ENCODE results near the gene PPP2CA.
"Not testable (repeated sequence)": the region's sequence is repeated elsewhere in the genome, so short reads cannot be mapped to it uniquely, and the experiment has no call there.

Gene PPP2CA

DNA sequence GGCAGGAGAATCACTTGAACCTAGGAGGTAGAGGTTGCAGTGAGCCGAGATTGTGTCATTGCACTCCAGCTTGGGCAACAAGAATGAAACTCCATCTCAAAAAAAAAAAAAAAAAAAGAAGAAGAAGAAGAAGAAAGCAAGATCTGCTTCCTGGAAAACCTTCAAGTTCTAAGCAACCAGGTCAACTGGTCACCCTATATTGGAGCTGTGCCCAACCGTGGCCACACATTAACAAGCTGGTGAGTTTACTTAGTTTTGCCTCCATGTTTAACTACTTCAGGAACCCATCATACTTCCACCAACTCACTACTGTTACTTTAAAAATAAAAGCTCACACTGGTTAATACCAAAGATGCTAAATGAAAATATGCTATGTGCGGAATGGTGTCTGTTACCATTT, 36.8 kb downstream of the PPP2CA start:
- DNase-seq (ENCODE audit: low spot score): peak; percentile 54

DNA sequence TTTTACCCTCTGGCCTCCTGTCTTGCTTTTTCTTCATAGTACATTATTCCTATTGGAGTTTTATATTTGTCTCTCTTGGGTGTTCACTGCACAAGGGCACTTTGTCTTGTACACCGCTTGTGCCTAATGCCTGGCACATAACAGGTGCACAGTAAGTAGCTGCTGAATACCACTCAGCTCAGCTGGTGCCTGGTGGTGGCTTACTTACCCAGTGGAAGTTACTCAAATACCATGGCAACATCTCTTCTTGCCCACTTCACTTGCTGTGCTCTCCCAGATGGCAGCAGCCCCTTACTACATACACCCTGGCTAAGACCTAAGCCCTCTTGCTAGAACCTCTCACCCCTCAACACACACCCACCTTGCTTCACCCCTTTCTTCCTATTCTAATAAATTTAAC, 37.8 kb downstream of the PPP2CA start:
- DNase-seq (ENCODE audit: low spot score): no peak

DNA sequence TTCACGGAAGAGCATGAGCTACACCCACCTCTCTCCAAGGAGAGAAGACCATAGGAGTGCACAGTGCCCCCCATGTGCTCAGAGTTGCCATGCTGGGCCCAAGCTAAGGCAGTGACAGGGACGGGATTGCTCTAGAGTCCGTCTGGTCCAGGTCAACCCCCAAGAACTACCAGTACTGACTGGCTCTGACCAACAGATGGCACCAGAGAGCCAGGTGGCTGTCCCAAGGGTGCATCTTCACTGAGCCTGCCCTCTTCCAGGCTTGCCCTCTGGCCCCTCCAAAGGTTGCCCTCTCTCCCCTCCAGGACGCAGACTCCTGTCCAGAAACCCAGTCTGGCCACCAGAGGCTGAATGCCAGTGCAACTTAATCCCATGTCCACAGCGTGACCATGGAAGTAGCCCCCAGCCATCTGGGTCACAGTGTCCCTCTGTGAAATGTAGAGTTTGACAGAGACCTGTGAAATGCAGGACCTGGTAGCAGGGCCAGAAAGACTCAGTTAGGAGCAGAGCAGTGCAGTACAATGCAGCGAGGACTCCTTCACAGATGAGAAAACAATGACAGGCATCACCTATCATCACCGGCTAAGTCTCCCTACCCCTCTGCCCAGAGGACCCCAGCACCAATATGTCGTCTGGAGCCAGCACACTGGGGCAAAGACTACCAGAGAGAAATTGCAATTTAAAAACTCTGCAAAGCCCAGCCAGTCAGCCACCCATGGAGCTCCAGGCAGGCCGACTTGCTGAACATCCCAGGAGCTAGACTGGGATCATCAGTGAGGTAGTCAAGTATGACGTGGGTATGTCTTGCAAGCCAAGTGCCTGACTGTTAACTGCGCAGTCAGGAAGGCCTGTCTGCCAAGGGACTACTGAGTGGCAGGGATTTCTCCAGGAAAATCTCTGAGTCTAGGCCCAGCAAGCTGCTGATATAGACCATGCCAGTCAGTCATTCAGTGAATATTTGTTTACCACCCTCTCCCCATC, 41.4 kb downstream of the PPP2CA start:
- peak; percentile 70 for DNase-seq (ENCODE audit: low spot score)

DNA sequence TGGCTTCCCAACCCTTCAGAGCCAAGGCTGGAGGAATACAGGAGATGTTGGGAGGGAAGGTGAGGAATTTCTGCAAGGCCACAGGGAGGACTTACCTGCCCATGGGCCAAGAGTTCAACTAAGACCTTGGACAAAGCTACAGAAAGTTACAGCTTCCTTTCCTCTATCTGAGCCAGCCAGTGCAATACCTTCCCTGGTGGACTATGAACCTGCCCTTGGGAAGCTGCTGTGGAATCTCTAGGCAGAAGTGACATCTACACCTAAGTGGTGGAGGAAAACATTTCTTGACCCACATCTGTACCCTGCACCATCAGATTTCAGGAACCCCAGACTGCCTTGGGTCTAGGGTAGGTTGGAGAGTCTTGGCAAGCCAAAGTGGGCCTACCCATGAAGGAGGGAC, 42.4 kb downstream of the PPP2CA start:
- DNase-seq (ENCODE audit: low spot score): no peak

DNA sequence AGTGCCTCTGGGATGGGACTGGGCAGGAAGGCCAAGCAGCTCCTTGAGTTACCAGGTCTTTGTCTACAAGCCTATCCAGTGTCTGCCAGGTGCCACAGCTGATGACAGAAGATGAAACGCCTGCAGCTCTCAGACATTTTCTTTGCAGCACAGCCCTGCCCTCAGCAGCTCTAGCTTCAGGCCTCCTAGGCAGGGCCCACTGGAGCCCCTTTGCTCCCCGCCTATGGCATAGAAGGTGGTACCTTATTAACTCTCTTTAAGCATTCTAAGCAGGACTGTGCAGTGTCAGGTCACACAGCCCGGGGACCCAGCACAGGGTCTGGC, 47.8 kb downstream of the PPP2CA start:
- DNase-seq (ENCODE audit: low spot score): no peak

DNA sequence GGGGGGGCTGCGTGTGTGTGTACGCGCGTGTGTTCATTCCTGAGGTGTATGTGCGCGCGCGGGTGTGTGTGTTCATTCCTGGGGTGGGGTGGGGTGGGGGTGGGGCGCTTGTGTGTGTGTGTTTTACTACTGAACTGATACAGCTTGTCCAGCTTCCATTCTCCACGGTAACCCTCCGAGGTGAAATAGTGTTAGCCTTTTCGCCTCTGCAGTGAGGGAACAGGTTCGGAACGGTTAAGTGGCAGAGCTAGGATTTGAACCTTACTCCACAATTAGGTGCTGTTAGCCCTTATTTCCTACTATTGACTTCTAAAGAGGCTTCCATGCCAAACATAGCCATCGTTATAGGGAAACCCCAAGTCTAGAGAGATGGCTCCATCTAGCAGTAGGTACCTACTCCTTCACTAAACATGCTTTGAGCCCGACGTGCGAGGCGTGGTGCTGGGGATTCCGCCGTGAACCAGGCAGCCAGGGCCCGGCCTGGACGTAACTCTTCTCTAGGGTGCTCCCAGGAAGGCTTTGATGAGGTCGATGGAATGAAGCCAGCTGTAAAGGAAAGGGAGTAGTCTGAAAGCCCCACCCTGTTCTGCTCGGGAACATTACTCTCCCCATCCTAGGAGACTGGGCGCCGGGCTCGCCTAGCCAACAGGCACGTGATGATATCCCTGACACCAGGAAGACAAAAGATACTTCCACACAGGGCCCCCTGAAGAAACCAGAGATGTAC, 48.3 kb downstream of the PPP2CA start:
- peak; percentile 65 for DNase-seq (ENCODE audit: low spot score)

DNA sequence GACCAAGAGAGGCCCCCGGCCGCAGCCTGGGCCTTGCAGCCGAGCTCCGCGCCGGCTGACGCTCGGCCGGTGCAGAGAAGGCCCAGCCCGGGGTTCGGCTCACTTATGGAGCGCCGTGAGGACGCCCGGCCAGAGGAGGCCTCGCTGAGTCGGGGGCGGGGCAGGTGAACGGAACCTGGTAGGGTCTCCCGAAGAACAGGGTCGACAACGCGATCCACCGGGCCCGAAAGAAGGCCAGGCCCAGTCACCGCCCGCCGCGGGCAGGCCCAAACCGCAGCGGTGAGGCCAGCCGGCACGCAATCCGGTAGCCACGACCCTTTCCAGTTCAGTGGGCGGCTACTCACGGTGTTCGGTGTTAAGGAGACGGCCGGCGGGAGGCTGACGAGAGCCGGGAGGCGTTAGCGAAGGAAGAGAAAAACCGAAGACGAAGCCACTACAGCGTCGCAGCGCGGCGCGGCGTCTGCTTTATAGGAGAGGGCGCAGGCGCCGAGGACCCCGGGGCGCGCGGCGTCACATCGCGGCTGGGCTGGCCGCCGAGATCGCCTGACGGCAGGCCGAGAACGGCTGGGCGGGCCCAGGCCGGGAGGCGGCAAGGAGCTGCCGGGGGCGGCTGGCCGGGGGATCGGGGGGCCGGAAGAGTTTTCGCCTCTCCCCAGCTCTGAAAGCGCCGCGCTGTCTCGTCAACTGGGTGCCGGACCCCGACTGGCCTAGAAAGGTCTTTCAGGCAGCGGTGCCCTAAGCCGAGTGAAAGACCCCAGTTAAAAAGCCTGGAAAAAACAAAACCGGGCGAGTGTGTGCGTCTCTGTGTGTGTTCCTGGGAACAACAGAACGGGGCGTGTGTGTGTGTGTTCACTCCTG, 49.1 kb downstream of the PPP2CA start, which contains the start of gene SKP1:
TSS of gene SKP1 (minus strand) at position 440 of the 858 bp plus-strand sequence. CDS start 2,928 bp downstream, outside the sequence.
- DNase-seq (ENCODE audit: low spot score): peak; percentile 88

DNA sequence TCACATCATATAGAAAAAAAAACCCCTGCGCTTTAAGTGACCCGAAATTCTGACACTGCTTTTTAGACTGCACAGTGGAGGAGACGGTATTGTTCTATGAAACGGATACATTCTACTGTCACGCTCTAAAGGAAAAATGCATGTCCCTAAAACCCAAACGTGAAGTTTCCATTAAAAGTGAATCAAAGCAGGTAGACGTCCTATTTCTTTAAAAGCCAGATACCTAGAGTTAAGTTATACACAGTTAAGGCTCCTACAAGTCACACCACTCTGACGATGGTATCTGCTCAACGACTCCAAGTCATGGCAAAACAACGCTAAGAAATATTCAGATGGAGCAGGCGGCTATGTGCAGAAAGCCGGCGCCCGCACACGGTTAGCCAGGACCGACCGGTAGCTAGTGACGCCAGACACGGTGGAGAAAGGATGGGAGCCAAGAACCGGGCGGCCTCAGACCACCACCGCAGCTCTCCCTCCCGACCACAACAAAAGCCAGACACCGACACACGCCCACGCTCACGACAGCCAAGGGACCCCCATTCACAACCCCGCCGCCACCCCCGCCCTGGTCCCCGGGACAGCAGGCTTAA, 49.9 kb downstream of the PPP2CA start:
- peak; percentile 40 for DNase-seq (ENCODE audit: low spot score)

DNA sequence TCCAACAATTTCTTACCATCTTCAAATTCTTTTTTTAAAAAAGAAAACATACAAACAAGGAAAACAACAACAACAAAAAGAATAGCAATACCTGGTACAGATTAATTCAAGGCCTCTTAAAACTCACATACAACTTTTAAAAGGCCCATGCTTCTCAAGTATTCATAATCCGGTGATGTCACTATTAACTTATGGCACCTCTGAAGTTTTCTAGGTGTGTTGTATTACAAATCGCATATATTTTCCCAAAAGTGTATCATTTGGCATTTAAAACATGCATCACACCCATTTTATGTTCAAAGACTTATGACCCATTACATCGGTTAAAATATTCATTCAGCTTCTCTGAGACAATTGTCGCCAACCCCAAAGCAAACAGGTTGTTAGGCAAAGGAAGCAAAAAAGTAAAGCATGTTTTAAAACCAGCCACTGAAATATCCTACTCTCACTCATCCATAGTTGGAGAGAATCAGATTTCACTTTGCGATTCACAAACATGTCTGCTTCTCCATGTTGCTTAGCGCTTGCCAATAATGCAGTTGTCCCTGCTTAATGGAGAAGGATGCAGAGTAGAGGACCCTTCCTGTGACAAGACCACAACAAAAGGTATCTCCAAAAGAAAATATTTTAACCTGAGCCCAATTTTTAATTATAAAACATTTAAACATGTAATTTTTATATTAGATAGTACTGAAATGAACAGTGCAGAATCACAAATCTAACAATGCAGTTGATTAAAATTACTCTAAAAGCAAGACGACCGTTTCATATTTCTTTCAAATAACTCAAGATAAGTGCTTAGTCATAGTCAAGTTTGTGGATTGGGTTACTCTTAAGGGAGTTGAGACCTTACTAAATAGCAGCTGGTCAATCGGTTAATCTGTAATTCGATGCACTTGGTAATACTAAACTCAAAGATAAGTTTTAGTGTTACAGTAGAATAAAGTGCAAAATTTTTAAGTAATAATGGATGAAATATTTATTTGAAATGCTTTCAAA, 50.7 kb downstream of the PPP2CA start:
- DNase-seq (ENCODE audit: low spot score): peak; percentile 31

DNA sequence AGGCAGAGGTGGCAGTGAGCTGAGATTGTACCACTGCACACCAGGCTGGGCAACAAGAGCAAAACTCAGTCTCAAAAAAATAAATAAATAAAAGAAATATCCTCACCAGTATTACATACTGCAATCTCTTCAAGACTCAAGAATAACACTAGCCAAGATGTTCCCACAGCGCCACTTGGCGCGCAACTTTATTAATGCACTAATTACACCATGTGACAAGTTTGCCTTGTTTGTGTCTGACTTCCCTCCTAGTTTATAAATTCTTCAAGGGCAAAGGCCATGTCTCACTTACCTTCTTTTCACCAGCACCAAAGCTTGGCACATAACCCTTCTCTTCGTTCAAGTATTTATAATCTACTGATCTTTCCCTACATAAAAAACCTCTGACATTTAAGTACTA, 53.9 kb downstream of the PPP2CA start:
- peak; percentile 45 for DNase-seq (ENCODE audit: low spot score)

DNA sequence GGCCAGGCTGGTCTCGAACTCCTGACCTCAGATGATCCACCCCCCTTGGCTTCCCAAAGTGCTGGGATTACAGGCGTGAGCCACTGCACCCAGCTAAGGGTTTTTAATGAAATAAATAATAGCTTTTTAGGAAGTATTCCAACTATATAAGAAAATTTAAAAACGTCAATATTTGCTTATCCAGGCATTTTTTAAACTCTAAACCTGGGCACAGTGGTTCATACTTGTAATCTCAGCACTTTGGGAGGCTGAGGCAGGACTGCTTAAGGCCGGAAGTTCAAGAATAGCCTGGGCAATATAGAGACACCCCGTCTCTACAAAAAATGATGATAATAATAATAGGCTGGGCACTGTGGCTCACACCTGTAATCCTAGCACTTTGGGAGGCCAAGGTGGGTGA, 63.3 kb downstream of the PPP2CA start:
- no peak for DNase-seq (ENCODE audit: low spot score)

DNA sequence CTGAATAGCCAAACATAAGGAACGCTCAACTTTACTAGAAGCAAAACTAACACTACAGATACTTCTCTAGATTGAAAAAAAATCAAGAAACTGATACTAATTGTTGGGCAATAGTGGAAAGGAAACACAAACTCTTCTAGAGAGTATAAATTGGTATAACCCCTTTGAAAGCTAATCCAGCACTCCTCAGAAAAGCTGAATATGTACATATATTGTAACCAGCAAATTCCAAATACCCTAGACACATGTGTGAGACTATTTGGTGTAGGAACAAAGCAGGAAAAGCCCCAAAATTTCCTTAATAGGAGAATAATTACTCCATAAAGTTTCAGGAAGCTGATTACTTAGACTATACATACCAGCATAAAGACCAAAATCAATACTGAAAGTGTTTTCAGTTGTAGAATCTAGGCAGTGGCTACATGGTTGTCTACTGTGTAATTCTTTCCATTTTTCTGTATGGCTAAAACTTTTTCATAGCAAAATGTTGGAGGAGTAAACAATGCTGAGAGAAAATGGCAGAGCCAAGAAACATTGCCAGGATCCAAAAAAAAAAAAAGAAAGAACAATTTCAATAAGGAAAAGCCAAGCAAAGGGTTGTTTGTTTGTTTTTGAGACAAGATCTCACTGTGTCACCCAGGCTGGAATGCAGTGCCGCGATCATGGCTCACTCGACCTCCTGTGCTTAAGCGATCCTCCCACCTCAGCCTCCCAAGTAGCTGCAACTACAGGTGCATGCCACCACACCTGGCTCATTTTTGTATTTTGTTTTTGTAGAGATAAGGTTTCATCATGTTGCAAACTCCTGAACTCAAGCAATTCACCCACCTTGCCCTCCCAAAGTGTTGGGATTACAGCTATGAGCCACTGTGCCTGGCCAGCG, 64.1 kb downstream of the PPP2CA start:
- DNase-seq (ENCODE audit: low spot score): no peak

DNA sequence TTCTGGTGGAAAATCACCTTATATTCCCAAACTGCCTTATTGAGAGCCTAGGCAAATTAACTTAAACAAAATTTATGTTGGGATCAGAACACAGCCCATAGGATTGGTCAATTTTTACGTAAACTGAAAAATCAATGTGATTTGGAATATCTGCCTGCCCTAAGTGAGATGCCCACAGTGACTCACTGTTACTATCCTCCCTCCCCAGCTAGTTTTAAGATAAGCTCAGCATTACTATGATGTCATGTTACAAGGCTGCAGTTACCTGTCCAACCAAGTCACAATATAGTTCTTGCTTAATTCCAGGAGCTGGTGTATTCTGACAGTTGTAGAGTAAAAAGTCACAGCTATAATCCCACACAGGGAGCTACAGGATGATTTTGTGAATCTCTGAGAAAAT, 72.2 kb downstream of the PPP2CA start:
- DNase-seq (ENCODE audit: low spot score): peak; percentile 49

DNA sequence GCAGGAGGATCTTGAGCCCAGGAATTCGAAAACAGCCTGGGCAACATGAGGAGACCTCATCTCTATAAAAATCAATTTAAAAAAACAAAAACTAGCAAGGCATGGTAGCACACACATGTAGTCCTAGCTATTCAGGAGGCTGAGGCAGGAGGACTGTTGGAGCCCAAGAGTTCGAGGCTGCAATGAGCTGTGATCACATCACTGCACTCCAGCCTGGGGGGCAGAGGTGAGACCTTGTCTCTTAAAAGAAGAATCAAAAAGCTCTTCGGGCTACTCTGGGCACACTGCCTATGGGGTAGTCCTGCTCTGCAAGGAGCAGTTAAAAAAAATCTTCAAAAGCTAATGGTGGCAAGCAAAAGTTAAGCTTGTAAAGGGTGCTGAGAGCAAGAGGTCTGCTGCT, 72.6 kb downstream of the PPP2CA start:
- DNase-seq (ENCODE audit: low spot score): no peak

DNA sequence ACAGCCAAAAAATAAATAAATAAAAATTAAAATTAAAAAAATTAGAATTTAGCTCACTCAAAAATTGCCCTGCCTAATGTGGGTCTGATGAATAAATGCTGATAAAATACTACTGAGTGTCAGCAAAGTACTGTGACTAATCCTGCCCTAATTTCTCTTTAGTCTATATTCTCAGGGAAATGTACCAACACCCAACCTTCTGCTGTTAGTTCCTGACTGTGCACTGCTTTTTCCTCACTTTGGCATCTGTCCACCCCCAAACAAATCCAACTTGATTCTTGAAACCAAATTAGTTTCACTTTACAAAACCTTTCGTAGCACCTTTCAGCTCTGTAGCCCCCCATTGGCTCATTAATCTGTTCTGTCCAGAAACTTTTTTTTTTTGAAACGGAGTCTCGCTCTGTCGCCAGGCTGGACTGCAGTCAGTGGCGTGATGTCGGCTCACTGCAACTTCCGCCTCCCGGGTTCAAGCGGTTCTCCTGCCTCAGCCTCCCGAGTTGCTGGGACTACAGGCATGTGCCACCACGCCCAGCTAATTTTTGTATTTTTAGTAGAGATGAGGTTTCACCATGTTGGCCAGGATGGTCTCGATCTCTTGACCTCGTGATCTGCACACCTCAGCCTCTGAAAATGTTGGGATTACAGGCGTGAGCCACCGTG, 73.6 kb downstream of the PPP2CA start:
- not testable (repeated sequence) for DNase-seq (ENCODE audit: low spot score)

DNA sequence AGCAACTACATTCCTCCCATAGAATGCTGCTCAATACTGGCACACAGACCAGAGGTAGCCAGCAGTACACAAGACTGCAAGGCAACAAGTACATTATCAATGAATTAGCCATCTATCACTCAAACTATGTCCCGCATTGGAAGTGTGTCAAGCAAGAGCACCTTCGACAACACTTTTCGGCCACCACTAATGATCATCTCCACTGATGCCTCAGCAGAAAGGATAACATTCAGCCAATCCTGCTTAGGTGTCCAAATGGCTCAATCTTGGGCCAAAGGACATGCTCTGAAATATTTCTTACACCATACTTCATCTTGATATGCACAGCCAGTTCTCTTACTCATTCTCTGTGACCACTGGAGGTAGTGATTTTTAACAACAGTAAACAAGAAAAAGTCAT, 74.2 kb downstream of the PPP2CA start:
- no peak for DNase-seq (ENCODE audit: low spot score)

DNA sequence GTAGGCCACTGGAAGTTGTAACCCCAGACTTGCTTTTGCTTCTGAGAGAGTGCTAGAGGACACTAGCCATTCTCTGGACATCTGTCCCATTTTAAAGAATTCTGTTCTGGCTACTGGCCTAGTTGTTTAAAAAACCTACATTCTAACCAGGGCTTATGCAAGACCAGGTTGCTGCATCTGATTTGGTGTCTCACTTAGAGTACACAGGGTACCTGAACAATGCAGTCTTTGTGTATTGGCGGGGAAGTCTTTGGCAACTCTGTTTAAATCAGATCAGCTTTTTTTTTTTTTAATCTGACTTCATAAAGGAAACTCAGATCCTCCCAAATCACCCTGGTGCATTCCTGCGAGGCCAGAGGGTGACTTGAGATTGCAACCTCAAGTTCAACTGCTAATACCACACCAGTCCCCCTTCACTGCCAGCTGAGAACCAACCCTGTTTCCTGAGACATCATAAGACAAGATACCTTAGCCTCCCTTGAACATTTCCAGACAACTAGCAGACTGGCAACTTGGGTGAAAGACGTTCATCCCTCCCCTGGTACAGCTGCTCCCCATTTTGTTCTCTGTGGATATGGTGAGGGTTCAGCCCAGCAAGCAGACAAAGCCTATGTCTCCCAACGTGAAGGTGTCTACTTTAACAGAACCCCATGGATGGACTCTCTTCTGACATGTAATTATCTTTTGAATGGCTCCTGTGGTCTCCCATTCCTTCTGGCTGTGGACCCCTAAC, 76.1 kb downstream of the PPP2CA start:
- no peak for DNase-seq (ENCODE audit: low spot score)

DNA sequence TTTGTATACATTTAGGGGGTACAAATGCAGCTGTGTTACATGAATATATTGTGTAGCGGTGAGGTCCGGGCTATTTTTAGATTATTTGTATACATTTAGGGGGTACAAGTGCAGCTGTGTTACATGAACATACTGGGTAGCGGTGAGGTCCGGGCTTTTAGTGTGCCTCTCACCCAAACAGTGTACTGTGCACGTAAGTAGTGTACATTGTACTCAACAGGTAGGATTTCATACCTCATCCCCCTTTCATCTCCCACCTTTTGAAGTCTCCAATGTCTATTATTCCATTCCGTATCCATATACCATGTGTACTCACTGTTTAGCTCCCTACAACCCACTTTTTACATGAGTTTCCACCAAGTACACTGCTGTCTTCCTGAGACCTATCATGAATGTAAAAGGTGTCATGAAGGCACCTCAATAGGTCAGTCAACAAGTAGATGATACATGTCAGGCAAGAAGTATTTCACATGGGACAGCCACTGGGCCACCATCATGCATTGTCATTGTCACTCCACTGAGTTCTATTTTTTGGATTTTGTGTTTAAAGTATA, 76.8 kb downstream of the PPP2CA start:
- no peak for DNase-seq (ENCODE audit: low spot score)
